ENCODE data around the gene SCPEP1. TPM values are rescaled to one million over a fixed set of nuclear protein-coding genes. Genes with fewer than 3 reads are reported as not detected.

The SCPEP1 gene
- total RNA-seq, 2 donors from 2014 or later = 103 to 182 TPM

DNA sequence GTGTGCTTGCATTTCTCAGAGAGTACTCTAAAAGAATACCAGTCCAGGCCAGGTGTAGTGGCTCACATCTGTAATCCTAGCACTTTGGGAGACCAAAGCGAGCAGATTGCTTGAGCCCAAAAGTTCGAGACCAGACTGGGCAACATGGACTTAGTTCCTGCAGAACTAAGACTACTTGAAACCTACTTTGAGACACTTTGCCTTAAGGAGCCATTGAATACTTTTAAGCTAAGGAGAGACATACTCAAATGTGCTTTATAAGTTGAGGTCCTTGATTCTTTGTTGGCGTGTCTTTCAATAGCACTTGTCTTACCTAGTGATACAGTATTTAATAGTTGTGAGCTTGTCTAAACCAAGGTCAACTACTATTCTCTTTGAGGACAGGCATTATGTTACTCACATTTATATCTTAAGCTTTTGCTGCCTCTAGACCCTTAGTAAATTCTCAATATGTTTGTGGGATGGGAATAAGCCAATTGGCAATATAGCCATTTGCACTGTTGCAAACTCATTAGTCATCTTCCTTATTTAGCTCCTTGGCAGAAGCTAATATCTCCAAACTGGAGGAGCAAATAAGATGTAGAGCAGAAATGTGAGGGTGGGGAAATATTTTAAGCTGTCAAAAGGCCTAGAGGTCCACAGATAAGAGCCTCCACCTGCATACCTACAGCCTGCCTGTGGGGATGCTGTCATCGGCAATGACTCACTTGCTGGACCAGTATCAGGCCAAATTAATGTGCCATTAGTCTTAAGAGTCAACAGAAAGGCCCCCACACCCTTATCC is 16.3 kb downstream of the SCPEP1 start:
- TF ChIP-seq, protein P1, sequence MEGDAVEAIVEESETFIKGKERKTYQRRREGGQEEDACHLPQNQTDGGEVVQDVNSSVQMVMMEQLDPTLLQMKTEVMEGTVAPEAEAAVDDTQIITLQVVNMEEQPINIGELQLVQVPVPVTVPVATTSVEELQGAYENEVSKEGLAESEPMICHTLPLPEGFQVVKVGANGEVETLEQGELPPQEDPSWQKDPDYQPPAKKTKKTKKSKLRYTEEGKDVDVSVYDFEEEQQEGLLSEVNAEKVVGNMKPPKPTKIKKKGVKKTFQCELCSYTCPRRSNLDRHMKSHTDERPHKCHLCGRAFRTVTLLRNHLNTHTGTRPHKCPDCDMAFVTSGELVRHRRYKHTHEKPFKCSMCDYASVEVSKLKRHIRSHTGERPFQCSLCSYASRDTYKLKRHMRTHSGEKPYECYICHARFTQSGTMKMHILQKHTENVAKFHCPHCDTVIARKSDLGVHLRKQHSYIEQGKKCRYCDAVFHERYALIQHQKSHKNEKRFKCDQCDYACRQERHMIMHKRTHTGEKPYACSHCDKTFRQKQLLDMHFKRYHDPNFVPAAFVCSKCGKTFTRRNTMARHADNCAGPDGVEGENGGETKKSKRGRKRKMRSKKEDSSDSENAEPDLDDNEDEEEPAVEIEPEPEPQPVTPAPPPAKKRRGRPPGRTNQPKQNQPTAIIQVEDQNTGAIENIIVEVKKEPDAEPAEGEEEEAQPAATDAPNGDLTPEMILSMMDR (IDR thresholded peaks at IDR 0.05) = no peak
- TF ChIP-seq POLR2A (IDR thresholded peaks at IDR 0.05) = no peak
- no peak for TF ChIP-seq POLR2AphosphoS5 (IDR thresholded peaks at IDR 0.05)
- no peak for DNase-seq (ENCODE audit: low spot score)
- H3K4me1 ChIP-seq (replicated peaks) = no peaks in the 10 kb centered on the region
- intact Hi-C loops (cut with DNase I) = no loop called here
- H3K9me3 ChIP-seq = no peaks in the 10 kb centered on the region
- H3K27ac ChIP-seq = no peak overlapping the region
- WGBS = 89% methylated on average over 4 of the region's 4 CpGs
- peaks cover 0 to 4% of the 10 kb centered on the region in 2 donors for H3K36me3 ChIP-seq
- no peak overlapping the region for H3K4me3 ChIP-seq
- no peaks in the 10 kb centered on the region for H3K27me3 ChIP-seq (replicated peaks; ENCODE audit: insufficient read depth)

DNA sequence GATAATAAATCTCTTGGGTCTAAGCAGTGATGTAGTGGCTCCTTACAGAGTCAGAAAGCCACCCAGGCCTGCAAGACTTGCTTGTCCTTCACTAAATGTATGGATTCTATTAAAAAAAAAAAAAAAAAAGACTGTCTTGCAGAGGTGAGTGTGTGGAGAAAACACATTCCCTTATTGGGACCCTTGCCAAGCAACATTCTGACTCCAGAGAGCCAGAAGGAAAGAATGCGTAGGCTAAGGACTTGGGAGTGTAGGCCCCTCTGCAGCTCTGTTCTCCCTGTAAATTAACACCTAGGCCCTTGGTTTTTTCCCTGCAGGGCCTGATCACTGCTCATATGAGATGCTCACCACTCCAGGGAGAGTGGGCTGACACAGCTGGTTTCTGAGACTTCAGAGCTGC is 17.8 kb downstream of the SCPEP1 start:
- no peaks in the 10 kb centered on the region for H3K9me3 ChIP-seq
- H3K4me3 ChIP-seq = no peak overlapping the region
- DNase-seq (ENCODE audit: low spot score) = no peak
- intact Hi-C loops (cut with DNase I) = no loop called here
- no peak for TF ChIP-seq POLR2A (IDR thresholded peaks at IDR 0.05)
- no peaks in the 10 kb centered on the region for H3K27me3 ChIP-seq (replicated peaks; ENCODE audit: insufficient read depth)
- peaks cover 0 to 4% of the 10 kb centered on the region in 2 donors for H3K36me3 ChIP-seq
- no peaks in the 10 kb centered on the region for H3K4me1 ChIP-seq (replicated peaks)
- H3K27ac ChIP-seq = no peak overlapping the region
- 79% methylated on average over 1 of the region's 1 CpG for WGBS

- no peak overlapping the region for H3K27ac ChIP-seq
- intact Hi-C loops (cut with DNase I) = no loop called here
- H3K4me3 ChIP-seq = no peak overlapping the region
- TF ChIP-seq, protein P1 (IDR thresholded peaks at IDR 0.05) = no peak
- TF ChIP-seq POLR2A (IDR thresholded peaks at IDR 0.05) (no peak), POLR2AphosphoS5 (IDR thresholded peaks at IDR 0.05) (no peak)
- DNase-seq (ENCODE audit: low spot score) = no peak
- no peaks in the 10 kb centered on the region for H3K4me1 ChIP-seq (replicated peaks)
- no peaks in the 10 kb centered on the region for H3K27me3 ChIP-seq (replicated peaks; ENCODE audit: insufficient read depth)
- H3K36me3 ChIP-seq = peaks cover 4 to 6% of the 10 kb centered on the region in 2 donors
- 99% methylated on average over 2 of the region's 2 CpGs for WGBS
- no peaks in the 10 kb centered on the region for H3K9me3 ChIP-seq
Measured at GRCh38 chr17:56997313-56997712, 19.4 kb downstream of the SCPEP1 start.

- H3K36me3 ChIP-seq = peaks cover 4 to 6% of the 10 kb centered on the region in 2 donors
- no peak overlapping the region for H3K27ac ChIP-seq
- intact Hi-C loops (cut with DNase I) = loop anchor here (10.0 kb wide), 1 partner anchor 113 kb away; no protein-coding TSS in a partner anchor
- 70% methylated on average over 7 of the region's 7 CpGs for WGBS
- H3K9me3 ChIP-seq = no peaks in the 10 kb centered on the region
- H3K4me1 ChIP-seq (replicated peaks) = no peaks in the 10 kb centered on the region
- TF ChIP-seq POLR2AphosphoS5 (IDR thresholded peaks at IDR 0.05) = no peak
- TF ChIP-seq POLR2A (IDR thresholded peaks at IDR 0.05) = no peak
- TF ChIP-seq, protein P1 (IDR thresholded peaks at IDR 0.05) = peak in 1 of 4 experiments; percentile 14
- no peaks in the 10 kb centered on the region for H3K27me3 ChIP-seq (replicated peaks; ENCODE audit: insufficient read depth)
- no peak for DNase-seq (ENCODE audit: low spot score)
- H3K4me3 ChIP-seq = no peak overlapping the region
Measured at GRCh38 chr17:57001541-57001940, 23.6 kb downstream of the SCPEP1 start.

DNA sequence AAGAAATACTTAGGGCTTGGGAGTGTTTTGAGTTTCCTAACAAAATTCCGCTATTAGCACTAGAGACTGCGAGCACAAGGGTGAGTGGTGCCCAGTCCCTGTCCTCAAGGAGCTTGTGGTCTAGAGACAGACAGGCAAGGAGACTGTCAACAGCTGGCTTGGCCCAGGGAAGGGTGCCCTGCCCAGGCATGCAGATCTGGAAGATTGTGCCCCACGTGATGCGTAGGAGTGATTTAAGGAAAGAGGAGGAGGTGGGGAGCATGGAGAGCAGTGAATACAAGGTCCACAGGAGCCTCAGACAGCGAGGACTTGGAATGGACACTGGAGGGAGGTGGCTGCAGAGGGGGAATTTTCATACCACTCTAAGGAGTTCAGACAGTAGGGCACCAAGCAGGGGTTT is 25.0 kb downstream of the SCPEP1 start:
- Histone ChIP-seq H3K36me3 (peaks cover 0 to 6% of the 10 kb centered on the region in 2 donors), H3K27me3 (replicated peaks; ENCODE audit: insufficient read depth) (no peaks in the 10 kb centered on the region), H3K9me3 (no peaks in the 10 kb centered on the region), H3K4me3 (no peak overlapping the region), H3K27ac (no peak overlapping the region), H3K4me1 (replicated peaks) (no peaks in the 10 kb centered on the region)
- TF ChIP-seq, protein P1 (IDR thresholded peaks at IDR 0.05) = no peak
- TF ChIP-seq POLR2AphosphoS5 (IDR thresholded peaks at IDR 0.05) = no peak
- TF ChIP-seq POLR2A (IDR thresholded peaks at IDR 0.05) = no peak
- DNase-seq (ENCODE audit: low spot score) = no peak
- WGBS = 67% methylated on average over 5 of the region's 5 CpGs
- intact Hi-C loops (cut with DNase I) = loop anchor here (10.0 kb wide), 1 partner anchor 112 kb away; no protein-coding TSS in a partner anchor

Data from prostate gland (tissue), 2 donors.